ENCODE data around the gene ZNF765. TPM values are rescaled to one million over a fixed set of nuclear protein-coding genes. Genes with fewer than 3 reads are reported as not detected.
"Not testable (repeated sequence)": the region's sequence is repeated elsewhere in the genome, so short reads cannot be mapped to it uniquely, and the experiment has no call there.

Gene ZNF765
- polyA plus RNA-seq (ENCODE audit: insufficient read length in 4 of 4), result 10 to 100 TPM; 10.0 to 15.4 (median 12.3) TPM

GRCh38 chr19:53394974-53395839 is at the start of gene ZNF765:
Gene ZNF765 (plus strand): TSS chr19:53395149. CDS start chr19:53398016, 2,867 bp downstream.
- peak; percentile 75 to 85 (median 84) for DNase-seq (ENCODE audit: low read depth in 4 of 4, low spot score in 3 of 4)

- DNase-seq (ENCODE audit: low read depth in 4 of 4, low spot score in 3 of 4), result no peak
Observed at GRCh38 chr19:53355739-53356138, 39.2 kb upstream of the ZNF765 start.

GRCh38 chr19:53357821-53358581 is 36.9 kb upstream of the ZNF765 start:
- no peak for DNase-seq (ENCODE audit: low read depth in 4 of 4, low spot score in 3 of 4)

- DNase-seq (ENCODE audit: low read depth in 4 of 4, low spot score in 3 of 4), result not testable (repeated sequence)
Observed at GRCh38 chr19:53360056-53360455, 34.9 kb upstream of the ZNF765 start.

GRCh38 chr19:53365134-53365898 is 29.6 kb upstream of the ZNF765 start, which contains the start of gene ZNF525:
Gene ZNF525 (plus strand): TSS chr19:53365705. CDS start chr19:53372282, 6,577 bp downstream.
- DNase-seq (ENCODE audit: low read depth in 4 of 4, low spot score in 3 of 4), result peak; percentile 59 to 63 (median 60)

GRCh38 chr19:53365899-53366493 is 29.0 kb upstream of the ZNF765 start:
- peak in 1 of 4 donors; percentile 3 for DNase-seq (ENCODE audit: low read depth in 4 of 4, low spot score in 3 of 4)

GRCh38 chr19:53372196-53372595 is 22.8 kb upstream of the ZNF765 start:
- no peak for DNase-seq (ENCODE audit: low read depth in 4 of 4, low spot score in 3 of 4)

- DNase-seq (ENCODE audit: low read depth in 4 of 4, low spot score in 3 of 4), result no peak
Observed at GRCh38 chr19:53374288-53374687, 20.7 kb upstream of the ZNF765 start.

- no peak for DNase-seq (ENCODE audit: low read depth in 4 of 4, low spot score in 3 of 4)
Observed at GRCh38 chr19:53374743-53375142, 20.2 kb upstream of the ZNF765 start.

- no peak for DNase-seq (ENCODE audit: low read depth in 4 of 4, low spot score in 3 of 4)
Observed at GRCh38 chr19:53381376-53381775, 13.6 kb upstream of the ZNF765 start.

GRCh38 chr19:53388168-53388567 is 6.8 kb upstream of the ZNF765 start:
- no peak for DNase-seq (ENCODE audit: low read depth in 4 of 4, low spot score in 3 of 4)

- no peak for DNase-seq (ENCODE audit: low read depth in 4 of 4, low spot score in 3 of 4)
Observed at GRCh38 chr19:53388904-53389303, 6.0 kb upstream of the ZNF765 start.

- no peak for DNase-seq (ENCODE audit: low read depth in 4 of 4, low spot score in 3 of 4)
Observed at GRCh38 chr19:53389571-53389970, 5.4 kb upstream of the ZNF765 start.

GRCh38 chr19:53389978-53390377 is 5.0 kb upstream of the ZNF765 start:
- DNase-seq (ENCODE audit: low read depth in 4 of 4, low spot score in 3 of 4), result no peak

GRCh38 chr19:53394522-53394973 is 401 bp upstream of the ZNF765 start:
- DNase-seq (ENCODE audit: low read depth in 4 of 4, low spot score in 3 of 4), result no peak

GRCh38 chr19:53395840-53396524 is 1.0 kb downstream of the ZNF765 start:
- DNase-seq (ENCODE audit: low read depth in 4 of 4, low spot score in 3 of 4), result not testable (repeated sequence)

- DNase-seq (ENCODE audit: low read depth in 4 of 4, low spot score in 3 of 4), result no peak
Observed at GRCh38 chr19:53396525-53396868, 1.5 kb downstream of the ZNF765 start.

GRCh38 chr19:53397918-53398317 is 3.0 kb downstream of the ZNF765 start:
- not testable (repeated sequence) for DNase-seq (ENCODE audit: low read depth in 4 of 4, low spot score in 3 of 4)

- DNase-seq (ENCODE audit: low read depth in 4 of 4, low spot score in 3 of 4), result no peak
Observed at GRCh38 chr19:53409505-53410204, 14.7 kb downstream of the ZNF765 start.

Data from left renal pelvis (tissue), 4 donors.